Activated CD4-positive, CD25-positive, alpha-beta regulatory T cell treated with anti-CD3 and anti-CD28 coated beads, Interleukin-2, amount 50 U/mL, for 72 hours (primary cell): ENCODE measurements around the gene TRABD2B.

ENCODE experiments used
- DNase-seq: peaks from one replicate; pipeline ENCODE4 v3.0.0; 2021

Gene TRABD2B

DNA sequence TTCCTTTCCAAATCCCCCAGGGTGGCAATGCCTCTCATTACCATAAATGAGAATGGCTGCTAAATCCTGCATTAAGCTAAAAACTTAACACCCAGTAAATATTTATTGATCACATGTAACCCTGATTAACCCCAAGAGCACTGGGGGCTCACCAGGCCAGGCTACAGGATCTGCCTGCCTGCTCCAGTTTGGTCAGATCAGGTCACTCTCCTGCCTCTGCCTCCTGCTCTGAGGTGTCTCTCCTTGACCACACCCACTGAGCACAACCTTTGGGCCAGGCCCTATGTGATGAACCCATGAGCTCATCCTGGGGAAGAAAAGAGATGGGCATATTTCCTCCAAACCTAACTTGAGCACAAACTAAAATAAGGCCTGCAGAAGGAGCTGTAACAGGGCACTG is 93.5 kb downstream of the TRABD2B start:
- no peak for DNase-seq

DNA sequence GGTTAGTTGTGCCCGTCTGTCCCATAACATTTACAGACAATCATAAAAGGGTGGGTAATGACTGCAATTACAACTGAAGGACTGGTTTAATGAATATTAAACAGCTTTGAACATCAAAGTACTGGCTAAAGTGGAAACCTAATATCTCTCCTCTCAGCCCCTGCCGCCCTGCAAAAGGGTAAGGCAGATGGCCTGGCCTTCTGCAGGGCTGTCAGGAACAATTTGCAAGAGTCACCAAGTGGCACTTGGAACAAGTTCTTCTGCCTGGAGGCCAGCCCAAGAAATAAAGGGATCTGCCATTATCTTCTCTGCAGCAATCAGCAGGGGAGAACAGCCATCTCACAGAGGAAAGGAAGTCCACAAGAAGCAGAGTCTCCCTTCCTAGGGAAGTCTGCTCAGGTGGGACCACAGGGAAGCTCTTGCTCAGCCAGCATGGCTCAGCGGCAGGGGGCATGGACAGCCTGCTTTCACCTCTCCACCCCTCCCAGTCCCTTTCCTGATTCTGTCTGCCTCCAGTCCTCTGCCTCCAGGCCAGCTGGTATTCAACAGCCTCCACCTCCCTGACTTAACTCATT is 96.1 kb downstream of the TRABD2B start:
- DNase-seq: no peak

DNA sequence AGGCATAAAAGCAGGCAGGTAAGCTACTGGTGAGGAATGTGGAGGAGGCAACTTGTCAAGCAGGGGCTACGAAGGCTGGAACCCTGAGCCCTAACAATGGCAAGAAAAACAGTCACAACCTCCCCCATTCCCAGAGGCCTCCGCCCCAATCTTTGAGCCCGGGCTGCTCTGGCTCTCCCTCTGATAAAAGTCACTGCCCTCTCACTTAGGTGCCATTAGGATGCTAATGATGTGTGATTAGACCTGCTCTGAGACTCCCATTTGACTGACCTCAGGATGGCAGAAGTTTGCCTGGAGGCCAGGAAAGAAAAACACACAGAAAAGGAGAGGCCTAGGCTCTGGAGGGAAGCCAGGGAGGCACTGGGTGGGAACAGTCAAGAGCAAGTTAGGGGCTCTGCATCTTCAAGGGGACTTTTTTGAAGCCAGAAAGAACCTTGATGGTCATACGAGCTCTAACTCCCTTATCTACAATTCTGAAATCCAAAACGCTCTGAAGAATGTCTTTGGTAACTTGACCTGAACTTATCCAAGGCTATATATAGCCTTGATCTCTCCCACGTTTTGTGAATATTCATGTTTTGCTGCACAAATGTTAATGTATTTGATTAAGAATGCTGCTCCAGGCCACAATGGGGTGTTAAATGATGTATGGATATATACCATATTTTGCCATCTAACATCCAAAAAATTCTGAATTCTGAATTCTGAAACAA is 98.9 kb downstream of the TRABD2B start:
- no peak for DNase-seq

DNA sequence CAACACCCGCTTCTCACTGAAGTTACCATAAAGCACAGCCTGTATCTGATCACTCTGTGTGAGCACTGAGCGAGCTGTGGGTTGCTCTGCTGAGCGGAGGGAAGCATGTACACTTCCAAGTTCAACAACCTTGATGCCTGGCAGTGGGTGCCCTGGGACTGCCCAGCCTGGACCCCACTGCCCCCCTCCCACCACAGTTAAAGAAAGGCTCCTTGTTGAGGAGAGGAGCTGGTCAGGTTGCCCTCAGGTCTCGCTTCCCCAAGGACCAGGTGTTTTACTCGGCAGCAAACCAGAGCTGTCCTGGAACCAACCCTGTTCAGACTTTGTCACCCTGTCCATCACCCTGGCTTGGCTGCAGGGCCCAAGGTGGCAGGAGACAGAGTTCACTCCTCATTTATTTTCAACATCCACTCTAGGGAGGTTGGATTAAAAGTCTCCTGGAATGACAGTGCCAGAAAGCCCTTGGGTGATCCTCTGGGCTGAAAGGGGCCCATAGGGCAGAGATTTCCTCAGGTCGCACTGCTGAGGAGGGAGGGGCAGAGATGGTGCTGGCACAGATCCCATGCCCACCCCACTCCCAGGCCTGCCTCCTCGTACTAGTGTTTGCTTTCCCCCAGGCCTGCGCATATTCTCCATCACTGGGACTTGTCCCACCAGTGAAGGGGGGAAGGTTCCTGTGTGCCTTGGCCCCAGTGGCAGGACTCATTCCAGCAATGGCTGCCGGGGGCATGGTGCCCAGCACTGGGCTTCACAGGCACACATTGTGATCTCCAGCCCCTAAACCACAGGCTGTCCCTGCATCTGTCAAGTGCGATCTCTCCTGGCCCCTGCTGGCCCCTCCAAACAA is 101.7 kb downstream of the TRABD2B start:
- DNase-seq: no peak

DNA sequence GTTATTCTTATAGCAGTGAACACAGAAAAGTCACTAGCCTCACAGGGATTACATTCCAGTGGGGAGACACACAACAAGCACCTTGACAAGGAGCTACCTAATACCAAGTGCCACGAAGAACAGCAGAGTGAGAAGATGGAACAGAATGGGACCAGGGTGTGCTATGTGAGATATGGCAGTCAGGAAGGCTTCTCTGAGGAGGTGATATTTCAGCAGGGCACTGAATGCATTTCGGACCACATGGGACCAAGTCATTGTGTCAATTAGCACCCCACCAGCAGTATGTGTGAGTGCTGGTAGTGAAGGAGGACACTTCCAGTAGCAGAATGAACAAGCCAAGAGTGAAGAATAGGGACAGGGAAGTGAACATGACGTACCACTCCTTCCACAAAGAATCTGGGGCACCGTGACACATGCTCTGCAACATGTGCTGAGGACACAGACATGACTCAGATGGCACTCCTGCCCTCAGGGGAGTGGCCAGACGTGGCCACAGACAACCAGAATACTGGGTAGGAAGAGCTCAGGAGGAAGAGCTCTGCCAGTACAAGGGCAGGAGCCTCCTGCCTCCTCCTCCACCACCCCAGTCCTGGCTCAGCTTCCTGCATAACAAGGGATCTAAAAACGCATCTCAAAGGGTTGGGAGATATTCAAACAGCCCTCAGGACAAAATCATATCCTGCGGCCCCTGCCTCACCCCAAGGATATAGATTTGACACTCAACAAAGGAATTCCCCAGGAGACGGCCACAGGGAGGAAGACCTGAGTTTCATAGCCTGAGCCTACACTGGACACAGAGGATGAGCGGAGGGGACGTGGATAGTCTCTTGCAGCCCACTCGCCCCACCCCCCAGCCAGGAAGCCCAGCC is 102.5 kb downstream of the TRABD2B start:
- no peak for DNase-seq

DNA sequence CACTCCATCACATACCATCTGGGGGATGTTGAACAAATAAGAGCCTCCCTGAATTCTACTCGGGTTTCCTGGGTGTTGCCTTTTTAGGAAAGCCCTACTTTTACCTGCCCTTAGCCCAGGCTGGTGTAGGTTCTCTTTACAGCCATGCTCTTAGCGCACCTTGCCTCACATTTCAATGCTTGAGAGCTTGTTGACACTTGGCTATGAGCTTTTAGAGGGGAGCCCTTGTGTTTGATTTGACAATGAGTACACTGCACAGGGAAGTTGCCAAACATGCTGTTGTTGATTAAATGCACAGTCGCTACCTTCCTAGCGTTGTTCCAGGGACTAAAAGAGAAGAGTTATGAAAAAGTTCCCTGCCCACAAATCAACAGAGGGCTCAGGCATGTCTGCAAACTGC is 103.8 kb downstream of the TRABD2B start:
- DNase-seq: no peak

DNA sequence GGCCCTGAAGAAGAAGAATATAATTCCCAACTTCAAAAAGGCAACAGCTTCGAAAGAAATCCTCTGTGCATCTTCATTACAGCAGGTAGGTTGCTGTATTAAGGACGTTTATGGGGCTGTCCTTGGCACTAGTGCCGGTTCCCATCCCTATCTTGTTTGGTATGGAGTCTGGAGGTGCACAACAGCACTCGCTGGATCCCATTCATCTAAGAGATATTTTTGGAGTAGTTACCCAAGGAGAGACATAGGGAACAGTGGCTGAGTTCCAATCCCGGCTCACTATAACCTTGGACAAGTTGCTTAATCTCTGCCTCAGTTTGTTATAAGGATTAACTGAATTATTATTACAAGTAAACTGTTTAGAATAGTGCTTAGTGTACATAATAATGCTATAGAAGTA is 106.4 kb downstream of the TRABD2B start:
- no peak for DNase-seq

DNA sequence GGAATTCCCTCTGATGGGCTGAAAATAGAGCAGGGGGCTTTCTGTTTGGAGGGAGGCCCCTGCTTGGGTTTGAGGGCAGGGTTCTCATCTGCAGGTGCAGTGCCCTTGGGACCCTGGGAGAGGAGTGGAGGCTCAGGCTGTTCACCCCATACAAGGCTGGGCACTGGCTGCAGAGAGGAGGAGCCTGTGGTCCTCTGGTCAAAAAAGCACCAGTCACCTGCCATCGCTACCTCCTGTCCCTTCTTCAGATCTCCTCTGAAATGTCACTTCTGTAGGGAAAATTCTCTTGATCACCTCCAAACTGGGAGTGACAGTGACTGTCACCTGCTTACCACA is 108.9 kb downstream of the TRABD2B start:
- no peak for DNase-seq

DNA sequence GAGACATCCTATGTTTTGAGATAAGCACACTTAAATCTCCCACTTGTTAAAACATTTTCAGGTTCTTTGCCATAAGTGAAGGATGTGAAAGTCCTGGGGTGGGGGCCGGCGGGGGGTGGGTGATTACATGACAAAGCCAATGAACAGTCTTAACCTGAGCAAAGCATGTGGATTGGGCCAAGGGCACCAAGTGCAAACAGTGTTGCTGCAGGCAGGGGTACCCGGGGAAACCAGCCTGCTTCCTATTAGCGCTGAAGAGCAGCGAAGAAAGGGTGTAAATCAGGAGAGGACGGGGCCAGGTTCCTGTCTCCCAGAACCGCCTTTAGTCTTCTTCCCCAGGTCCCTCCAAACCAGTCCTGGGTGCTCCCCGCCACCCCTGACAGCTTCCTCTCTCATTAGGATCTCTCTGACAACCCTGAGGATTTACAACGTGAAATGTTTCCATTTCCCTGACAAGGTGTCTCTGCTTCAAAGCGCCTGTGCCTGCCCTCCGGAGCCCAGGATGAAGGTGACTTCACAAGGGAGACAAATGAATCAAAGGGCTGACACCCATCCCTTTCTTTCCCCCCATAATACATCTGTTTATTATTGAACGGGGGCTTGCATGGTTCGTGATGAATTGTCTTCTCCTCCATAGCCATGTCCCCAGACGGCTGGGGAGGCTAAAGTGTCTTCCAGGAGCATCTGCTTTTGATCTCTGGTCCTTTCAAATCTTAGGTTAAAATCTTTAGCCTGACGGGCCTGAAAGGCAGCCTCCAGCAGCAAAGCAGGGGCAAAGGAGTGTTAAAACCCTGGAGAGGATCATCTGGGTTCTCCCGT is 109.5 kb downstream of the TRABD2B start:
- no peak for DNase-seq

DNA sequence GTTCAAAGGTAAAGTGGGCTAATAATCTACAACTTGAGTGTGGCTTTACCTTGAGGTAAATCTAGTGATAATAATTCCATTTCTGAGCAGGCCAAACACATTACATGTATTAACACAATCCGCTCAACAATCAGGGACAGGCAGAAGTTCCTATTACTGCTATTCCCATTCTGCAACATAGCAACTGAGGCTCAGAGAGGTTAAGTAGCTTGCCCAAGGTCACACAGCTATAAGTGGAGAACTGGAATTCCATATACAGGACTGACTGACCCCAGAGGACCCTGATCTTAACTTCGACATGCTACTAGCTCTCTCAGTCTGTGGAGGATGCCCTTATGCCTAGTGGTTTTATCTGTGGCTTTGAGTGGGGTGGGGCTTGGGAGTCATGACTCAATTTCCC is 110.1 kb downstream of the TRABD2B start:
- no peak for DNase-seq

DNA sequence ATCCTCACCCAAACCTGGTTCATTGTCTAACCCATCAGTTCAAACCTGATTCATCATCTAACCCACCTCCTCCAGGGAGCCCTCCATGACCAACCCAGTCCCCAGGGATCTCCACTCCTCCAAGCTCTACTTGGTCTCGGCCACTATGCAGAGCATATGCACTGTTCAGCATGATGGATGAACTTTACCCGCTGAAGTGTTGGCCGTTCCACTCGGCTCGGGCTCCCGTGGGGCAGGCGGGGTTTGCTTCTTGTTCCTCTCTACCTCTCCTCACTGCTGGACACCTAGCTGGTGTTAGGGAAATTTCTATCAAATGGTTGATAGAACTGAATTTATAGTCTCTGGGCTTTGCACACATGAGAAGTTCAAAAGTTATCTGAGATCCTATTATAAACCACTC is 111.0 kb downstream of the TRABD2B start:
- DNase-seq: no peak

DNA sequence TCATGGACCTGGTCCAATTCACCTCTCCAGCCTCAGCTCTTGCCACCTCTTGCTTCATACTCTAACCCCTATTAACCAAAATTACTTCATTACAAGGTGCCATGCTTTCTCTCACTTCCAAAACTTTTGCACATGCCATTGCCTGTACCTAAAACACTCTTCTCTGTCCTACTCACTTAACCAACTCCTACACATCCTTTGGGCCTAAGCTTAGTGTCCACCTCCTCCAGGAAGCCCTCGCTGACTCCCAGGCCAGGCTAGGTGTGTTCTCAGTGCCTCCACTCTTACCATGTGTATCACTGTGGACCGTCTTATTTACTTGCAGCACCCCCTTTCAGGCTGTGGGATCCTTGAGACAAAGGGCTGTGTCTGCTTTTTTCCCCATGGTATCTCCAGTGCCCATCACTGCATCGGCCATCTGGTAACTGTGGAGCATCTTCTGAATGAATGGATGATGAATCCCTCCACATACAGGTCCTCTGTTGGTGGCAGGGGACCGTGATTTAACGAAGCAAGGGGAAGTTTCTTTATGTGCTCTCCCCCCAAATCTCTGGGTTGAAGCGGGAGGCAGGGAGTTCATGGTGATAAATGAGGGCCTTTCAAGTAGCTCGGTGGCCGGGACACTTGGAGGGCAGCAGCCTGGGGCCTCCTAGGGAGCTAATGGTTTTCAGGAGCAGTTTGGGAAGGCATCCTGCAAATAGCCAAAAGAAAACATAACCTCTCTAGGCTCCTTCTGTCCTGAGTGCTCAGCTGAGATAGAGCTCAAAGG is 111.9 kb downstream of the TRABD2B start:
- no peak for DNase-seq

DNA sequence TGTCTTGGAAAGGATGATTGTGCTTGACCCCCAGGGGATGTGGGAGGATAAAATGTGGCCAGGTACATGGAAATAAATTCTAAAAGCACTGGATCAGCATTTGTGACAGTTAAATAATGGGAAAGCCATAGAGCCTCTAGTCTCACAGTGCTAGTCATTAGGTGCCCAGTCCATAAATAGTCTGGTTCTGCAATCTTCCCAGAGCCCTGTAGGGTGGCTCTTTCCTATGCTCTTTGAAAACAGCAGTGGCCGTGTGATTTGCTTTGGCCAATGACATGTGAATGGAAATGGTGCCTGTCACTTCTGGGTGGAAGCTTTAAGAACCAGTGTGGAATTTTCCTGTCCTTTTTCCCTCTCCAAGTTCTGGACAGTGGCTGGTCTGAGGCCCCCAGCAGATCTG is 113.2 kb downstream of the TRABD2B start:
- DNase-seq: no peak

DNA sequence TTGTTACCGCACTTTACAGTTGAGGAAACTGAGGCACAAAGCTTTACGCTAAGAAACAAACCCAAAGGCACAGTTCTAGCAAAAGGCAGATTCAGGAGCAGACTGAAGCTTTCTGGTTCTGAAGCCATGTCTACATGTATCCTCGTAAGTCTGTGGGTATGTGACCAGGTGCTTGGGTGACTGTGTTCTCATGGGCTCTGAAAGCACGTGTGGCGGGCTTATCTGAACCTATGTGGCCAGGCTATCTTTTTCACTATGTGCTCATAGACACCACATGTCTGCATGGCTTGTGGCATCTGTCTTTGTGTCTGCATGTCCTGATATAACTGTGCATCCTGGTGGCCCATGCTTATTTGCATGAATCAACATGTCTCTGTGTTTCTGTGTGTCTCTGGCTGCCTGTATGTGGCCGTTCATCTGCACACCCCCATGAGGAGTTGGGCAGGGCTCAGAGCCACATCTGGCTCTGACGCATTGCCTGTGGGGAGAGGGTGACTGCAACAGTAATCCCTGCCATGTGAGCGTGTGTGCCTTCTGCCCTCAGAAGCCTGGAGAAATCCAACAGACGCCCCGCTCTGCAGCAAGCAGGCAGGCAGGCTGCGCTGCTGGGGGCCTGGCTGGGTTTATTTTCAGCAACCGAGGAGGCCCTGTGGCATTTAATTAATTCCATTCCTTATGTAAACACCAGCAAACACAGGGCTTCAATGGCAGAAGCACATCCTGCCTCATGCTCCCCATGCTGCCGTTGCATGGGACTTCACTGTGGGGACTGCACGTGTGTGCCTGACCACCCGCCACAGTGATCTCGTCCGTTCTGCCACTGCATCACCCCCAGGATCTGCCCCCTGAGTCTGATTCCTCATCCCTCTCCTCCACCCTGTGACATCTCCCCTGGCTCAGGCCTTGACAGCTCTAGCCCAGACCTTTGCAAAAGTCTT is 115.4 kb downstream of the TRABD2B start:
- no peak for DNase-seq

DNA sequence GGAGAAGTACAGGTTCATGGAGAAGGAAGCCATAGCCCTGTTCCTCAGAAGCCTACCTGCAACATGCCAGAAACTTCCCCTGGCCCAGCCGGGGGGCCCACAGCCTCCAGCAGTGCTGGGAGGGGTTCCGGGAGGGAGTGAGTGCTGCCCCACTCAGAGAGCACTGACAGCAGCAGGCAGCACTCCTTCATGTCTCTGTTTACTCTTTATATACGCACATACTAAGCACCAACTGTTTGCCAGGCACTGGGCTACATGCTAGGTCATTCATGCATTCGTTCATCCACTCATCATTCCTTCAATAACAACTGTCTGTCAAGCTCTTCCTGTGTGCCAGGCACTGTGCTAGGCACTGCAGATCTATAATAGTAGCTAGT is 120.6 kb downstream of the TRABD2B start:
- no peak for DNase-seq

DNA sequence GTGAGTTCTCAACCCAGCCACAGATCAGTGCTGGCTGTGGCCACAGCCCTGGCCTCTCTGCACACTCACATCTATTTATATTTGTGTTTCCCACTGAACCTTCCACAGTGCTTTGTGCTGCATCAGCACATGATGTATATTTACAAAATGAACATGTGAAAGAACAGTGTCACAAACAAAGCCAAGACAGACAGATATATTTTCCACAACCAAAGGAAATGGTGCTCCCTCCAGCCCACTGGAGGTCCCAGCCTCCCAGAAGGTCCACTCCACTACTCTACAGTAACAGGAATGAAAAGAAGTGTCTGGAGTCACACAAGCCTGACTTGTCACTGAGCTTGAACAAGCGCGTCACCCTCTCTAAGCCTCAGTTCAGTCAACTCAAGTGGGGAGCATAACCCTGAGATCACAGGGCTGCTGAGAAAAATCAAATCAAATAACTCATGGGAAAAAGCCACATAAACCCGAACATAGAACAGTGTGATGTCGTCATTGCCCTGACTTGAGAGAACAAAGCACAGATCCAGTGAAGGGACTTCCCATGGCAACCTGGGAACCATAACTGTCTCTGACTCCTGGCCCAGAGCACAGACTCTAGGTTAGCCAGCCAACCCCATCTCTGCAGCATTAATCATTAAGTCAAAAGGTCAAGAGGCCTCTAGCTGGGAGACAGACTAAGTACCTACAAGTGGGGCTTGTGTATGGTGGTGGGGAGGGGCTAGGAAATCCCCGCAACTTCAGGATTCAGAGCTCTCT is 121.2 kb downstream of the TRABD2B start:
- DNase-seq: no peak

DNA sequence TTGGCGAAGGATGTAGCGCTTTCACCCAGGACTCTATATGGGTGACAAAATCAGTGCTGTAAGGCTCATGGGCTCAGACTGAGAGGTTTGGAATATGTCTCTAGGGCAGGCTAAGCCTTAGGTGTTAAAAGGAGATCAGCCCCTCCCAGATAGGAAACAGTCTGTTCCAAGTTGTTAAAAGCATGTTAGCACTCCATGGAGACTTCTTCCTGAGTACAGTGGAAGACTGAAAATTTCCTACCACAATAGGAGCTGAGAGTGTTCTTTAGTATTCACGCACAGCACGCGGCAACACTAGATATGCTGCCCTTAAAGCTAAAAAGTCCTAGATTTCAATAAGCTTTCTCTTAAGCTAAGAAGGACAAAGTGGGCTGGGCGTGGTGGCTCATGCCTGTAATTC is 122.1 kb downstream of the TRABD2B start:
- DNase-seq: no peak

DNA sequence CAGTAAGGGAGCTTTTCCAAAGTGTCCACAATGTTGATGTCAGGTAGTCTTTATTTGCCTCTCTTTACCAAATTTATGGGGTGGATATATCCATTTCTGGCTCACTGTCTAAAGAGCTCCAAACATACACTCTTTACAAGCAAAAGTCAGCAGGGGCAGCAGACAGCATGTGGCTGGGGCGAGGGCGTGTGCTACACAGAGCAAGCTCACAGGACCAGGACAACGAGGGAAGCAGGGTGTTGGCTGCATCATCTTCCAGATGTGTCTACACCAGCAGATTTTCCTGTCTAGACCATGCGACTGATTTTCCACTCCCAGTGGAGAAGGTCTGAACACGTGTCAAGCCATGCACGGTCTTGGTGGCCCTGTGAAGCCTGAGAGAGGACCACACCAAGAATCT is 123.8 kb downstream of the TRABD2B start:
- DNase-seq: no peak

DNA sequence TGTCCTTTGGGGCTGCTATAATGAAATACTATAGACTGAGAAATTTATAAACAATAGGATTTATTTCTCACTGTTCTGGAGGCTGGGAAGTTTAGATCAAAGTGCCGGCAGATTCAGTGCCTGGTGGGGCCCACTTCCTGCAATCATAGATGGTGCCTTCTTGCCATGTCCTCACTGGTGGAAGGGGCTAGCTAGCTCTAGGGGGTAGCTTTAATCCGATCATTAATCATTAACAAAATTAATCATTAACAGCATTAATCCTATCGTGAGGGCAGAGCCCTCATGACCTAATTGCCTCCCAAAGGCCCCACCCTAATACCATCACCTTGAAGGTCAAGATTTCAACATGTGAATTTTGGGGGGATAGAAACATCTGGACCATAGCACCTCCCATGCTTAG is 124.3 kb downstream of the TRABD2B start:
- DNase-seq: no peak
